Measurements from ENCODE around the gene DNAH17.

GRCh38 chr17:78558989-78559388 lies 18.2 kb downstream of the DNAH17 start:
- TF ChIP-seq CTCF (conservative IDR thresholded peaks at IDR 0.05) (no peak), EZH2 (IDR thresholded peaks at IDR 0.05; ENCODE audit: low read depth) (no peak)
